ENCODE results near the gene RGL3.

DNA sequence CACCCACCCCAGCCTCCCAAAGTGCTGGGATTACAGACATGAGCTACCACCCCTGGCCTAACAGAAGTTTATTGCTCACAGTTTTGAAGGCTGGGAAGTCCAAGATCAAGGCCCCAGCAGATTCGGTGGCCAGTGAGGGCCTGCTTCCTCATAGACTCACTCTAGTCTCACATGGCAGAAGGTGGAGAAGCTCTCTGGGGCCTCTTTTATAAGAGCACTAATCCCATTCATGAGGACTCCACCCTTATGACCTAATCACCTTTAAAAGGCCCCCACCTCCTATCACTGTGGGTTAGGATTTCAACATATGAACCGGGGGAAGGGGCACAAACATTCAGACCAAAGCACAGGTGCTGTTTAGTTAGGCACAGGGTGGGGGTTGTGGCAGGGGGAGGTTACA is 51.6 kb downstream of the RGL3 start:
- TF ChIP-seq, protein P1, sequence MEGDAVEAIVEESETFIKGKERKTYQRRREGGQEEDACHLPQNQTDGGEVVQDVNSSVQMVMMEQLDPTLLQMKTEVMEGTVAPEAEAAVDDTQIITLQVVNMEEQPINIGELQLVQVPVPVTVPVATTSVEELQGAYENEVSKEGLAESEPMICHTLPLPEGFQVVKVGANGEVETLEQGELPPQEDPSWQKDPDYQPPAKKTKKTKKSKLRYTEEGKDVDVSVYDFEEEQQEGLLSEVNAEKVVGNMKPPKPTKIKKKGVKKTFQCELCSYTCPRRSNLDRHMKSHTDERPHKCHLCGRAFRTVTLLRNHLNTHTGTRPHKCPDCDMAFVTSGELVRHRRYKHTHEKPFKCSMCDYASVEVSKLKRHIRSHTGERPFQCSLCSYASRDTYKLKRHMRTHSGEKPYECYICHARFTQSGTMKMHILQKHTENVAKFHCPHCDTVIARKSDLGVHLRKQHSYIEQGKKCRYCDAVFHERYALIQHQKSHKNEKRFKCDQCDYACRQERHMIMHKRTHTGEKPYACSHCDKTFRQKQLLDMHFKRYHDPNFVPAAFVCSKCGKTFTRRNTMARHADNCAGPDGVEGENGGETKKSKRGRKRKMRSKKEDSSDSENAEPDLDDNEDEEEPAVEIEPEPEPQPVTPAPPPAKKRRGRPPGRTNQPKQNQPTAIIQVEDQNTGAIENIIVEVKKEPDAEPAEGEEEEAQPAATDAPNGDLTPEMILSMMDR (IDR thresholded peaks at IDR 0.05): no peak
- TF ChIP-seq POLR2A (IDR thresholded peaks at IDR 0.05): no peak

All from gastroesophageal sphincter (tissue), 3 donors.